Uterus (tissue), 4 donors: Measurements from ENCODE around the gene KLF4. TPM values are rescaled to one million over a fixed set of nuclear protein-coding genes. Genes with fewer than 3 reads are reported as not detected.
A peak's percentile ranks its signal among the peaks of the same experiment; 100 is the strongest.

Source experiments
- DNase-seq, 2 donors: peaks; one replicate each; pipeline ENCODE4 v3.0.0-alpha.2; 2019 to 2020
- H3K27ac ChIP-seq, 2 donors: fragments of 200-600 bp; sonication (generic); 1 replicate in 1 of 2; 2 replicates in 1 of 2; pipeline ENCODE4 v1.5.1; 2016 to 2018
- H3K27me3 ChIP-seq, 2 donors: fragments of 200-600 bp; sonication (generic); one replicate each; pipeline ENCODE4 v1.5.1; 2018 to 2019; ENCODE audit warnings: control low read depth in 1 of 2
- H3K36me3 ChIP-seq, 2 donors: fragments of 200-600 bp; sonication (generic); one replicate each; pipeline ENCODE4 v1.5.1; 2019; ENCODE audit warnings: control low read depth in 1 of 2
- H3K4me1 ChIP-seq, 2 donors: fragments of 200-600 bp; sonication (generic); one replicate each; pipeline ENCODE4 v1.5.1; 2018 to 2019; ENCODE audit warnings: control low read depth in 1 of 2
- H3K4me3 ChIP-seq, 2 donors: fragments of 200-600 bp; sonication (generic); 1 replicate in 1 of 2; 2 replicates in 1 of 2; pipeline ENCODE4 v1.5.1; 2018 to 2019; ENCODE audit warnings: mild to moderate bottlenecking in 1 of 2
- H3K9me3 ChIP-seq, 2 donors: fragments of 200-600 bp; sonication (generic); one replicate each; pipeline ENCODE4 v1.5.1; 2019; ENCODE audit warnings: control low read depth in 1 of 2
- CTCF ChIP-seq, 4 experiments: fragments of 200-600 bp in 2 of 4; fragments of 450-650 bp in 2 of 4; sonication (generic) in 2 of 4; IDR thresholded peaks; one replicate each; pipeline ENCODE4 v1.5.1; 2016 to 2019; ENCODE audit warnings: antibody characterized with exemption in 4 of 4, mild to moderate bottlenecking in 2 of 4, moderate library complexity in 1 of 4
- POLR2A ChIP-seq, 2 donors: fragments of 450-650 bp; IDR thresholded peaks; one replicate each; pipeline ENCODE4 v1.6.1; 2016; ENCODE audit warnings: antibody characterized with exemption in 2 of 2, mild to moderate bottlenecking in 1 of 2, moderate library complexity in 1 of 2
- intact Hi-C: fragments of 100-400 bp; cut with DNase I; formaldehyde crosslinking; loops from one replicate; pipeline ENCODE4 v1.15.1; 2023; ENCODE audit warnings: low total_unique reads
- total RNA-seq, 4 donors: library from RNA; depleted of rRNA in 3 of 4; stranded (reverse); fragments of >200 nt in 3 of 4; gene quantifications; one replicate each; pipeline versions ENCODE4 v1.1.0 to v1.2.4, GENCODE V29; 2014 to 2023
- donor health status: DM: yes; HTN: yes; CAD: no.

The KLF4 gene
- total RNA-seq, 4 donors from 2014 or later, result 20.2 to 152 (median 94.7) TPM

GRCh38 chr9:107481035-107481434 lies 8.5 kb downstream of the KLF4 start:
- intact Hi-C loops, result loop anchor here (10.0 kb wide), 1 partner anchor 254 kb away; no protein-coding TSS in a partner anchor
- no peaks in the 10 kb centered on the region for H3K36me3 ChIP-seq
- no peaks in the 10 kb centered on the region for H3K27me3 ChIP-seq
- no peak overlapping the region for H3K4me3 ChIP-seq
- DNase-seq, result no peak
- H3K27ac ChIP-seq, result peak overlapping the region; percentile 43 to 46
- no peaks in the 10 kb centered on the region for H3K9me3 ChIP-seq
- no peaks in the 10 kb centered on the region for H3K4me1 ChIP-seq
- TF ChIP-seq CTCF (IDR thresholded peaks at IDR 0.05) (no peak), POLR2A (IDR thresholded peaks at IDR 0.05) (no peak)

- Histone ChIP-seq H3K27ac (peak overlapping the region; percentile 43 to 46), H3K36me3 (no peaks in the 10 kb centered on the region), H3K4me3 (no peak overlapping the region), H3K27me3 (no peaks in the 10 kb centered on the region), H3K4me1 (no peaks in the 10 kb centered on the region), H3K9me3 (no peaks in the 10 kb centered on the region)
- intact Hi-C loops, result loop anchor here (10.0 kb wide), 1 partner anchor 254 kb away; no protein-coding TSS in a partner anchor
- DNase-seq, result peak; percentile 67 to 73
- TF ChIP-seq POLR2A (IDR thresholded peaks at IDR 0.05) (no peak), CTCF (IDR thresholded peaks at IDR 0.05) (no peak)
Observed at GRCh38 chr9:107480386-107480789, 9.2 kb downstream of the KLF4 start.

- no peak overlapping the region for H3K27ac ChIP-seq
- H3K27me3 ChIP-seq, result no peaks in the 10 kb centered on the region
- no peaks in the 10 kb centered on the region for H3K36me3 ChIP-seq
- H3K4me3 ChIP-seq, result no peak overlapping the region
- intact Hi-C loops, result no loop called here
- TF ChIP-seq POLR2A (IDR thresholded peaks at IDR 0.05) (no peak), CTCF (IDR thresholded peaks at IDR 0.05) (no peak)
- no peaks in the 10 kb centered on the region for H3K4me1 ChIP-seq
- no peaks in the 10 kb centered on the region for H3K9me3 ChIP-seq
- no peak for DNase-seq
Observed at GRCh38 chr9:107478805-107479204, 10.8 kb downstream of the KLF4 start.

GRCh38 chr9:107474124-107474523 lies 15.4 kb downstream of the KLF4 start:
- H3K9me3 ChIP-seq, result no peaks in the 10 kb centered on the region
- no peak overlapping the region for H3K27ac ChIP-seq
- H3K4me1 ChIP-seq, result no peaks in the 10 kb centered on the region
- H3K4me3 ChIP-seq, result no peak overlapping the region
- H3K36me3 ChIP-seq, result no peaks in the 10 kb centered on the region
- intact Hi-C loops, result no loop called here
- DNase-seq, result no peak
- TF ChIP-seq POLR2A (IDR thresholded peaks at IDR 0.05), result no peak
- no peak for TF ChIP-seq CTCF (IDR thresholded peaks at IDR 0.05)
- H3K27me3 ChIP-seq, result no peaks in the 10 kb centered on the region

GRCh38 chr9:107472581-107473340 lies 16.8 kb downstream of the KLF4 start:
- intact Hi-C loops, result no loop called here
- no peak for DNase-seq
- H3K27me3 ChIP-seq, result no peaks in the 10 kb centered on the region
- no peaks in the 10 kb centered on the region for H3K36me3 ChIP-seq
- no peaks in the 10 kb centered on the region for H3K4me1 ChIP-seq
- H3K9me3 ChIP-seq, result no peaks in the 10 kb centered on the region
- no peak overlapping the region for H3K4me3 ChIP-seq
- TF ChIP-seq CTCF (IDR thresholded peaks at IDR 0.05), result no peak
- no peak for TF ChIP-seq POLR2A (IDR thresholded peaks at IDR 0.05)
- no peak overlapping the region for H3K27ac ChIP-seq
